Astrocyte (in vitro differentiated cells and primary cell): ENCODE results near the gene RGS19. TPM values are rescaled to one million over a fixed set of nuclear protein-coding genes. Genes with fewer than 3 reads are reported as not detected.

Experiments used
- DNase-seq: peaks from one replicate; pipeline ENCODE4 v3.0.0-alpha.2; 2010; ENCODE audit warnings: low read depth
- FAIRE-seq: peaks from 2 replicates; lab custom pipeline; 2011; peaks lifted over from hg19 to GRCh38; lab: Jason Lieb, UNC
- H2AFZ ChIP-seq: 2 replicates; pipeline ENCODE4 v1.6.0; 2012; ENCODE audit warnings: low read depth, low read length, inconsistent platforms
- H3K27ac ChIP-seq: 2 replicates; pipeline ENCODE4 v1.5.1; 2011; ENCODE audit warnings: low read depth, low read length, inconsistent platforms
- H3K27me3 ChIP-seq: 2 replicates; pipeline ENCODE4 v1.6.0; 2011; ENCODE audit warnings: low read length, inconsistent platforms; ENCODE audit not compliant: insufficient read depth
- H3K36me3 ChIP-seq: 2 replicates; pipeline ENCODE4 v1.5.1; 2011; ENCODE audit warnings: low read length, inconsistent platforms; ENCODE audit not compliant: insufficient read depth
- H3K4me1 ChIP-seq: 2 replicates; pipeline ENCODE4 v1.5.1; 2011; ENCODE audit warnings: low read length, inconsistent platforms; ENCODE audit not compliant: insufficient read depth
- H3K4me2 ChIP-seq: 2 replicates; pipeline ENCODE4 v1.6.0; 2012; ENCODE audit warnings: low read length, inconsistent platforms
- H3K4me3 ChIP-seq: 2 replicates; pipeline ENCODE4 v1.5.1; 2011; ENCODE audit warnings: low read depth, mild to moderate bottlenecking, low read length, inconsistent platforms; ENCODE audit not compliant: insufficient read depth
- H3K79me2 ChIP-seq: 2 replicates; pipeline ENCODE4 v1.6.0; 2012; ENCODE audit warnings: mild to moderate bottlenecking, low read length, inconsistent platforms; ENCODE audit not compliant: insufficient read depth
- H3K9ac ChIP-seq: 2 replicates; pipeline ENCODE4 v1.6.0; 2012; ENCODE audit warnings: mild to moderate bottlenecking, low read length, inconsistent platforms
- H3K9me3 ChIP-seq: 2 replicates; pipeline ENCODE4 v1.5.1; 2012; ENCODE audit warnings: low read depth, mild to moderate bottlenecking, low read length, inconsistent platforms; ENCODE audit not compliant: insufficient read depth
- H4K20me1 ChIP-seq: 2 replicates; pipeline ENCODE4 v1.6.0; 2012; ENCODE audit warnings: low read length, inconsistent platforms; ENCODE audit not compliant: insufficient read depth
- H3K27ac Mint-ChIP-seq: one replicate; pipeline ENCODE4 v1.8.0; 2021; ENCODE audit warnings: mild to moderate bottlenecking, mixed read lengths; ENCODE audit not compliant: unreplicated experiment
- H3K27me3 Mint-ChIP-seq: one replicate; pipeline ENCODE4 v1.8.0; 2021; ENCODE audit warnings: low read depth, mixed read lengths; ENCODE audit not compliant: unreplicated experiment
- H3K36me3 Mint-ChIP-seq: one replicate; pipeline ENCODE4 v1.8.0; 2021; ENCODE audit warnings: low read depth, mixed read lengths; ENCODE audit not compliant: unreplicated experiment
- H3K4me1 Mint-ChIP-seq: one replicate; pipeline ENCODE4 v1.8.0; 2021; ENCODE audit warnings: low read depth, mixed read lengths; ENCODE audit not compliant: unreplicated experiment
- H3K4me3 Mint-ChIP-seq: one replicate; pipeline ENCODE4 v1.8.0; 2021; ENCODE audit warnings: mild to moderate bottlenecking, moderate library complexity, mixed read lengths; ENCODE audit not compliant: unreplicated experiment
- H3K9me3 Mint-ChIP-seq: one replicate; pipeline ENCODE4 v1.8.0; 2021; ENCODE audit warnings: mild to moderate bottlenecking, mixed read lengths; ENCODE audit not compliant: unreplicated experiment
- CTCF ChIP-seq: IDR thresholded peaks from 2 replicates; pipeline ENCODE4 v1.5.1; 2011; ENCODE audit warnings: low read depth, mild to moderate bottlenecking, inconsistent platforms, low read length, moderate library complexity; ENCODE audit not compliant: insufficient read depth
- EZH2 ChIP-seq: IDR thresholded peaks from 2 replicates; pipeline ENCODE4 v1.6.1; 2012; ENCODE audit warnings: mild to moderate bottlenecking, low read length, inconsistent platforms; ENCODE audit not compliant: insufficient read depth
- total RNA-seq: library from RNA; stranded (reverse); gene quantifications from 2 replicates; pipeline ENCODE4 v1.2.1, GENCODE V29; 2021

The RGS19 gene
- total RNA-seq, 1 donor from 2014 or later: 18.3 TPM

- TF ChIP-seq EZH2: no peak
- no peak for TF ChIP-seq CTCF
- Mint-ChIP-seq H3K27me3 (peaks cover 61% of the 10 kb centered on the region), H3K9me3 (no peaks in the 10 kb centered on the region), H3K27ac (no peak overlapping the region), H3K4me1 (no peaks in the 10 kb centered on the region), H3K36me3 (no peaks in the 10 kb centered on the region), H3K4me3 (peak overlapping the region; percentile 70)
- H3K27ac ChIP-seq: no peak overlapping the region
- H4K20me1 ChIP-seq: no peaks in the 10 kb centered on the region
- H3K9ac ChIP-seq: no peak overlapping the region
- DNase-seq (no peak), FAIRE-seq (no peak)
- H3K4me3 ChIP-seq: no peak overlapping the region
- H2AFZ ChIP-seq: no peak overlapping the region
- peaks cover 30% of the 10 kb centered on the region for H3K27me3 ChIP-seq
- no peak overlapping the region for H3K4me2 ChIP-seq
- no peaks in the 10 kb centered on the region for H3K9me3 ChIP-seq
- H3K36me3 ChIP-seq: no peaks in the 10 kb centered on the region
- H3K79me2 ChIP-seq: no peaks in the 10 kb centered on the region
- no peaks in the 10 kb centered on the region for H3K4me1 ChIP-seq
Observed at GRCh38 chr20:64103871-64104666, 24.8 kb upstream of the RGS19 start.

- H3K9me3 Mint-ChIP-seq: no peaks in the 10 kb centered on the region
- no peak overlapping the region for H2AFZ ChIP-seq
- TF ChIP-seq CTCF (no peak), EZH2 (peak; percentile 13)
- no peak overlapping the region for H3K9ac ChIP-seq
- no peak overlapping the region for H3K27ac Mint-ChIP-seq
- H3K9me3 ChIP-seq: no peaks in the 10 kb centered on the region
- H3K36me3 ChIP-seq: no peaks in the 10 kb centered on the region
- no peaks in the 10 kb centered on the region for H4K20me1 ChIP-seq
- H3K4me3 ChIP-seq: no peak overlapping the region
- no peaks in the 10 kb centered on the region for H3K79me2 ChIP-seq
- H3K4me3 Mint-ChIP-seq: peak overlapping the region; percentile 57
- H3K36me3 Mint-ChIP-seq: peaks cover 4% of the 10 kb centered on the region
- no peak overlapping the region for H3K27ac ChIP-seq
- peaks cover 30% of the 10 kb centered on the region for H3K27me3 ChIP-seq
- no peak overlapping the region for H3K4me2 ChIP-seq
- peaks cover 49% of the 10 kb centered on the region for H3K27me3 Mint-ChIP-seq
- H3K4me1 Mint-ChIP-seq: no peaks in the 10 kb centered on the region
- FAIRE-seq (no peak), DNase-seq (no peak)
- no peaks in the 10 kb centered on the region for H3K4me1 ChIP-seq
Observed at GRCh38 chr20:64102647-64103354, 23.5 kb upstream of the RGS19 start.
